CD4-positive, alpha-beta T cell (primary cell): ENCODE results near the gene TAGLN2. TPM values are rescaled to one million over a fixed set of nuclear protein-coding genes. Genes with fewer than 3 reads are reported as not detected.

Source experiments
- ATAC-seq: fragments of 200-7000 bp; cut with Tn5 transposase; one replicate; pipeline ENCODE4 v1.10.0; 2022; ENCODE audit warnings: mild to moderate bottlenecking; ENCODE audit not compliant: poor library complexity
- CTCF ChIA-PET: fragments of 350-600 bp; sonication (Branson Sonifier 250); formaldehyde crosslinking; loops from one replicate; lab custom pipeline; 2021; ENCODE audit warnings: antibody characterized with exemption, inconsistent platforms; lab: Charles Lee
- POLR2A ChIA-PET: fragments of 350-600 bp; sonication (Branson Sonifier 250); formaldehyde crosslinking; loops from one replicate; lab custom pipeline; 2021; ENCODE audit warnings: antibody characterized with exemption, inconsistent platforms; lab: Charles Lee
- DNase-seq, 14 experiments: peaks; one replicate each; pipeline ENCODE4 v3.0.0-alpha.2; 2013 to 2020; ENCODE audit warnings: mixed read lengths in 2 of 14
- H3K27ac ChIP-seq, 2 donors: one replicate each; pipeline versions ENCODE4 v1.5.1 to v1.7.0; 2013; ENCODE audit warnings: low read length in 2 of 2, low read depth in 1 of 2, mild to moderate bottlenecking in 1 of 2
- H3K27me3 ChIP-seq, 2 experiments: 1 replicate in 1 of 2; 2 replicates in 1 of 2; pipeline versions ENCODE4 v1.6.1 to v1.7.0; 2013; ENCODE audit warnings: low read length in 2 of 2, control low read depth in 1 of 2, mild to moderate bottlenecking in 1 of 2, moderate library complexity in 1 of 2; ENCODE audit not compliant: insufficient read depth in 2 of 2, control insufficient read depth in 1 of 2
- H3K36me3 ChIP-seq: one replicate; pipeline ENCODE4 v1.6.1; 2013; ENCODE audit warnings: low read length, control low read depth; ENCODE audit not compliant: insufficient read depth
- H3K4me1 ChIP-seq: one replicate; pipeline ENCODE4 v1.6.1; 2013; ENCODE audit warnings: low read length, control low read depth; ENCODE audit not compliant: insufficient read depth
- H3K4me3 ChIP-seq: one replicate; pipeline ENCODE4 v1.5.1; 2013; ENCODE audit warnings: mild to moderate bottlenecking, low read length, moderate library complexity
- H3K9me3 ChIP-seq, 2 experiments: 1 replicate in 1 of 2; 2 replicates in 1 of 2; pipeline versions ENCODE4 v1.6.1 to v1.7.0; 2013; ENCODE audit warnings: low read length in 2 of 2, mild to moderate bottlenecking in 2 of 2, control low read depth in 1 of 2, moderate library complexity in 1 of 2; ENCODE audit not compliant: control insufficient read depth in 1 of 2, insufficient read depth in 1 of 2
- H3K27ac Mint-ChIP-seq: one replicate; pipeline ENCODE4 v1.8.0; 2020; ENCODE audit warnings: mixed read lengths
- H3K27me3 Mint-ChIP-seq: one replicate; pipeline ENCODE4 v1.8.0; 2021; ENCODE audit warnings: mixed read lengths
- H3K36me3 Mint-ChIP-seq: one replicate; pipeline ENCODE4 v1.8.0; 2021; ENCODE audit warnings: low read depth, mixed read lengths
- H3K4me1 Mint-ChIP-seq: one replicate; pipeline ENCODE4 v1.8.0; 2021; ENCODE audit warnings: low read depth, mixed read lengths
- H3K4me3 Mint-ChIP-seq: one replicate; pipeline ENCODE4 v1.8.0; 2020; ENCODE audit warnings: mild to moderate bottlenecking, mixed read lengths
- H3K9me3 Mint-ChIP-seq: one replicate; pipeline ENCODE4 v1.8.0; 2020; ENCODE audit warnings: mixed read lengths
- CTCF ChIP-seq: fragments of 200-600 bp; IDR thresholded peaks from one replicate; pipeline ENCODE4 v1.8.0; 2022; ENCODE audit warnings: antibody characterized with exemption, mild to moderate bottlenecking
- intact Hi-C, 2 experiments: fragments of 100-400 bp; cut with DNase I in 1 of 2; cut with micrococcal nuclease in 1 of 2; formaldehyde crosslinking; loops; one replicate each; pipeline versions ENCODE4 v1.15.1 to v1.9.0; 2023 to 2025; cut with DNase I, micrococcal nuclease
- total RNA-seq, 174 experiments: library from RNA in 2 of 174; stranded (reverse) in 2 of 174; gene quantifications; one replicate each; pipeline ENCODE4 v1.2.3 and lab custom pipeline; 2021 to 2026

The TAGLN2 gene
- total RNA-seq, 2 experiments from 2014 or later, result 301 to 311 TPM

- no peak for TF ChIP-seq CTCF
- Mint-ChIP-seq H3K27me3 (peaks cover 31% of the 10 kb centered on the region), H3K4me3 (no peak overlapping the region), H3K36me3 (no peaks in the 10 kb centered on the region), H3K27ac (no peak overlapping the region), H3K9me3 (no peaks in the 10 kb centered on the region), H3K4me1 (no peaks in the 10 kb centered on the region)
- Histone ChIP-seq H3K27ac (no peak overlapping the region), H3K9me3 (no peaks in the 10 kb centered on the region), H3K27me3 (peaks cover 0 to 12% of the 10 kb centered on the region in 2 experiments), H3K4me1 (no peaks in the 10 kb centered on the region), H3K4me3 (no peak overlapping the region), H3K36me3 (no peaks in the 10 kb centered on the region)
- ChIA-PET CTCF (no interaction called here), POLR2A (no interaction called here)
- intact Hi-C loops, result no loop called here
- DNase-seq, result no peak
- no peak for ATAC-seq
These were observed 40.0 kb upstream of the TAGLN2 start for GRCh38 chr1:159965263-159965662.

- ATAC-seq (no peak), DNase-seq (no peak)
- POLR2A ChIA-PET, result interaction anchor here (1.0 kb wide), 1 partner anchor 8 kb away, joined by 3 read pairs; no protein-coding TSS in a partner anchor
- CTCF ChIA-PET, result no interaction called here
- Histone ChIP-seq H3K4me3 (no peak overlapping the region), H3K9me3 (no peaks in the 10 kb centered on the region), H3K27me3 (peaks cover 0 to 8% of the 10 kb centered on the region in 2 experiments), H3K4me1 (no peaks in the 10 kb centered on the region), H3K36me3 (no peaks in the 10 kb centered on the region), H3K27ac (no peak overlapping the region)
- Mint-ChIP-seq H3K27ac (no peak overlapping the region), H3K9me3 (no peaks in the 10 kb centered on the region), H3K27me3 (peaks cover 30% of the 10 kb centered on the region), H3K4me1 (no peaks in the 10 kb centered on the region), H3K36me3 (no peaks in the 10 kb centered on the region), H3K4me3 (no peak overlapping the region)
- TF ChIP-seq CTCF, result no peak
- intact Hi-C loops, result no loop called here
These were observed 38.8 kb upstream of the TAGLN2 start for GRCh38 chr1:159964144-159964543.

GRCh38 chr1:159962176-159962575, 36.9 kb upstream of the TAGLN2 start:
- POLR2A ChIA-PET, result no interaction called here
- H3K36me3 Mint-ChIP-seq, result no peaks in the 10 kb centered on the region
- no peak overlapping the region for H3K27ac ChIP-seq
- no peaks in the 10 kb centered on the region for H3K4me1 ChIP-seq
- H3K4me3 Mint-ChIP-seq, result no peak overlapping the region
- peaks cover 15% of the 10 kb centered on the region for H3K27me3 Mint-ChIP-seq
- TF ChIP-seq CTCF, result no peak
- H3K9me3 Mint-ChIP-seq, result no peaks in the 10 kb centered on the region
- H3K36me3 ChIP-seq, result no peaks in the 10 kb centered on the region
- ATAC-seq (no peak), DNase-seq (no peak)
- CTCF ChIA-PET, result no interaction called here
- no peaks in the 10 kb centered on the region for H3K4me1 Mint-ChIP-seq
- H3K4me3 ChIP-seq, result no peak overlapping the region
- H3K27ac Mint-ChIP-seq, result no peak overlapping the region
- no peaks in the 10 kb centered on the region for H3K9me3 ChIP-seq
- intact Hi-C loops, result no loop called here
- peaks cover 0 to 4% of the 10 kb centered on the region in 2 experiments for H3K27me3 ChIP-seq
